ENCODE data around the gene CLK2. TPM values are rescaled to one million over a fixed set of nuclear protein-coding genes. Genes with fewer than 3 reads are reported as not detected.

The CLK2 gene
- total and polyA plus RNA-seq, 2 of the 13 experiments (the other 11 are each of a cell fraction or from before 2014, with no cell fraction given), result 20.1 to 73.5 TPM

DNA sequence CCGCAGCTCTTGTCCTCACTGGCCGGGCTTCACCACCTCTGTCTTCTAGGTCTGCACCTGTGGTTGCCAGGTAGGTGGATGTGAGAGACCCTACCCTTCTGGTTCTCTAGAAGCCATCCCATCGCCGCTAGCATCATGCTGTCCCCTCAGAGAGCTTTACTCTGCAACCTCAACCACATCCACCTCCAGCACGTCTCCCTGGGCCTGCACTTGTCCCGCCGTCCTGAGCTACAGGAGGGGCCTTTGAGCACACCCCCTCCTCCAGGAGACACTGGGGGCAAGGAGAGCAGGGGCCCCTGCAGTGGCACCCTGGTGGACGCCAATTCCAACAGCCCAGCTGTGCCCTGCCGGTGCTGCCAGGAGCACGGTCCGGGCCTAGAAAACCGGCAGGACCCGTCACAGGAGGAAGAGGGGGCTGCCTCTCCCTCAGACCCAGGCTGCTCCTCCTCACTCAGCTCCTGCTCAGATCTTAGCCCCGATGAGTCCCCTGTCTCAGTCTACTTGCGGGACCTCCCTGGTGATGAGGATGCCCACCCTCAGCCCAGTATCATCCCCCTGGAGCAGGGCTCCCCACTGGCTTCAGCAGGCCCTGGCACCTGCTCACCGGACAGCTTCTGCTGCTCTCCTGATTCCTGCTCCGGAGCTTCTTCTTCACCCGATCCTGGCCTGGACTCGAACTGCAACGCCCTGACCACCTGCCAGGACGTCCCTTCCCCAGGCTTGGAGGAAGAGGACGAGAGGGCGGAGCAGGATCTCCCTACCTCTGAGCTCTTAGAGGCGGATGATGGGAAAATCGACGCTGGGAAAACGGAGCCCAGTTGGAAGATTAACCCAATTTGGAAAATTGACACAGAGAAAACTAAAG lies 48.6 kb upstream of the CLK2 start (continued):
- TF ChIP-seq, protein P1, sequence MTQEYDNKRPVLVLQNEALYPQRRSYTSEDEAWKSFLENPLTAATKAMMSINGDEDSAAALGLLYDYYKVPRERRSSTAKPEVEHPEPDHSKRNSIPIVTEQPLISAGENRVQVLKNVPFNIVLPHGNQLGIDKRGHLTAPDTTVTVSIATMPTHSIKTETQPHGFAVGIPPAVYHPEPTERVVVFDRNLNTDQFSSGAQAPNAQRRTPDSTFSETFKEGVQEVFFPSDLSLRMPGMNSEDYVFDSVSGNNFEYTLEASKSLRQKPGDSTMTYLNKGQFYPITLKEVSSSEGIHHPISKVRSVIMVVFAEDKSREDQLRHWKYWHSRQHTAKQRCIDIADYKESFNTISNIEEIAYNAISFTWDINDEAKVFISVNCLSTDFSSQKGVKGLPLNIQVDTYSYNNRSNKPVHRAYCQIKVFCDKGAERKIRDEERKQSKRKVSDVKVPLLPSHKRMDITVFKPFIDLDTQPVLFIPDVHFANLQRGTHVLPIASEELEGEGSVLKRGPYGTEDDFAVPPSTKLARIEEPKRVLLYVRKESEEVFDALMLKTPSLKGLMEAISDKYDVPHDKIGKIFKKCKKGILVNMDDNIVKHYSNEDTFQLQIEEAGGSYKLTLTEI (CRISPR knock-in tag; conservative IDR thresholded peaks at IDR 0.05), result no peak
- TF ChIP-seq EEA1 (CRISPR knock-in tag; IDR thresholded peaks at IDR 0.05; ENCODE audit: borderline replicate concordance) (0 out of 2 replicates have a peak, but pooled peaks have one; percentile 37), MLXIP (CRISPR knock-in tag; IDR thresholded peaks at IDR 0.05; ENCODE audit: borderline replicate concordance) (no peak)

All from HepG2 (cell line).